Measurements from ENCODE around the gene PCDH9. TPM values are rescaled to one million over a fixed set of nuclear protein-coding genes. Genes with fewer than 3 reads are reported as not detected.

The PCDH9 gene
- total RNA-seq, 1 donor from 2014 or later = 1.7 TPM

- Mint-ChIP-seq H3K36me3 (ENCODE audit: insufficient read depth) (no peaks in the 10 kb centered on the region), H3K27me3 (no peaks in the 10 kb centered on the region), H3K4me3 (ENCODE audit: low read depth) (no peak overlapping the region), H3K9me3 (ENCODE audit: low read depth) (no peaks in the 10 kb centered on the region), H3K27ac (no peak overlapping the region), H3K4me1 (ENCODE audit: low read depth) (no peaks in the 10 kb centered on the region)
- TF ChIP-seq CTCF (IDR thresholded peaks at IDR 0.05; ENCODE audit: unreplicated experiment) = no peak
- no peak for DNase-seq (ENCODE audit: low spot score, unreplicated experiment)
These were observed 819.8 kb downstream of the PCDH9 start for GRCh38 chr13:66410314-66410713.

GRCh38 chr13:66409542-66409941 lies 820.6 kb downstream of the PCDH9 start:
- TF ChIP-seq CTCF (IDR thresholded peaks at IDR 0.05; ENCODE audit: unreplicated experiment) = no peak
- H3K4me3 Mint-ChIP-seq (ENCODE audit: low read depth) = no peak overlapping the region
- H3K4me1 Mint-ChIP-seq (ENCODE audit: low read depth) = no peaks in the 10 kb centered on the region
- no peaks in the 10 kb centered on the region for H3K9me3 Mint-ChIP-seq (ENCODE audit: low read depth)
- DNase-seq (ENCODE audit: low spot score, unreplicated experiment) = no peak
- H3K36me3 Mint-ChIP-seq (ENCODE audit: insufficient read depth) = no peaks in the 10 kb centered on the region
- H3K27me3 Mint-ChIP-seq = no peaks in the 10 kb centered on the region
- H3K27ac Mint-ChIP-seq = no peak overlapping the region

GRCh38 chr13:66407128-66407527 lies 823.0 kb downstream of the PCDH9 start:
- no peaks in the 10 kb centered on the region for H3K4me1 Mint-ChIP-seq (ENCODE audit: low read depth)
- TF ChIP-seq CTCF (IDR thresholded peaks at IDR 0.05; ENCODE audit: unreplicated experiment) = no peak
- H3K9me3 Mint-ChIP-seq (ENCODE audit: low read depth) = no peaks in the 10 kb centered on the region
- H3K27me3 Mint-ChIP-seq = no peaks in the 10 kb centered on the region
- H3K4me3 Mint-ChIP-seq (ENCODE audit: low read depth) = no peak overlapping the region
- H3K27ac Mint-ChIP-seq = no peak overlapping the region
- no peaks in the 10 kb centered on the region for H3K36me3 Mint-ChIP-seq (ENCODE audit: insufficient read depth)
- no peak for DNase-seq (ENCODE audit: low spot score, unreplicated experiment)

GRCh38 chr13:66405908-66406802 lies 824.0 kb downstream of the PCDH9 start:
- DNase-seq (ENCODE audit: low spot score, unreplicated experiment) = no peak
- Mint-ChIP-seq H3K27me3 (no peaks in the 10 kb centered on the region), H3K9me3 (ENCODE audit: low read depth) (peaks cover 1% of the 10 kb centered on the region), H3K4me1 (ENCODE audit: low read depth) (peaks cover 4% of the 10 kb centered on the region), H3K36me3 (ENCODE audit: insufficient read depth) (no peaks in the 10 kb centered on the region), H3K27ac (no peak overlapping the region), H3K4me3 (ENCODE audit: low read depth) (no peak overlapping the region)
- TF ChIP-seq CTCF (IDR thresholded peaks at IDR 0.05; ENCODE audit: unreplicated experiment) = no peak

- no peaks in the 10 kb centered on the region for H3K27me3 Mint-ChIP-seq
These were observed 827.6 kb downstream of the PCDH9 start for GRCh38 chr13:66402546-66402945.

More at GRCh38 chr13:66402546-66402945, 827.6 kb downstream of the PCDH9 start:
- no peak for TF ChIP-seq CTCF (IDR thresholded peaks at IDR 0.05; ENCODE audit: unreplicated experiment)
- peaks cover 4% of the 10 kb centered on the region for H3K4me1 Mint-ChIP-seq (ENCODE audit: low read depth)
- DNase-seq (ENCODE audit: low spot score, unreplicated experiment) = no peak
- H3K27ac Mint-ChIP-seq = no peak overlapping the region
- no peaks in the 10 kb centered on the region for H3K36me3 Mint-ChIP-seq (ENCODE audit: insufficient read depth)
- no peak overlapping the region for H3K4me3 Mint-ChIP-seq (ENCODE audit: low read depth)
- H3K9me3 Mint-ChIP-seq (ENCODE audit: low read depth) = peaks cover 5% of the 10 kb centered on the region
